ENCODE measurements around the gene S100B. TPM values are rescaled to one million over a fixed set of nuclear protein-coding genes. Genes with fewer than 3 reads are reported as not detected.

The S100B gene
- total RNA-seq, 4 donors from 2014 or later, result 0.89 to 4.9 TPM; not detected in 2

- peak overlapping the region; percentile 62 to 80 (median 68) for H3K27ac ChIP-seq
- no peak overlapping the region for H3K4me3 ChIP-seq (replicated peaks in 1 of 3)
- TF ChIP-seq POLR2A (IDR thresholded peaks at IDR 0.05) (no peak), CTCF (IDR thresholded peaks at IDR 0.05) (no peak)
- intact Hi-C loops (cut with DNase I), result no loop called here
- DNase-seq, result peak; percentile 54 to 64
- no peaks in the 10 kb centered on the region for H3K27me3 ChIP-seq
- WGBS, 2 donors, result 73 to 78% methylated on average over 10 to 16 of the region's 16 CpGs
- H3K9me3 ChIP-seq, result no peaks in the 10 kb centered on the region
- peaks cover 0 to 16% of the 10 kb centered on the region in 2 donors for H3K4me1 ChIP-seq
- H3K36me3 ChIP-seq, result peaks cover 44 to 63% of the 10 kb centered on the region in 2 donors
Observed at GRCh38 chr21:46559291-46559983, 45.4 kb downstream of the S100B start.

GRCh38 chr21:46557919-46558392 lies 46.9 kb downstream of the S100B start:
- no peak for DNase-seq
- Histone ChIP-seq H3K36me3 (peaks cover 49 to 71% of the 10 kb centered on the region in 2 donors), H3K4me1 (peaks cover 0 to 16% of the 10 kb centered on the region in 2 donors), H3K4me3 (replicated peaks in 1 of 3) (no peak overlapping the region), H3K27me3 (no peaks in the 10 kb centered on the region), H3K9me3 (no peaks in the 10 kb centered on the region), H3K27ac (no peak overlapping the region)
- intact Hi-C loops (cut with DNase I), result no loop called here
- no peak for TF ChIP-seq CTCF (IDR thresholded peaks at IDR 0.05)
- no peak for TF ChIP-seq POLR2A (IDR thresholded peaks at IDR 0.05)
- WGBS, 2 donors, result 94 to 98% methylated on average over 17 to 18 of the region's 26 CpGs

- no peaks in the 10 kb centered on the region for H3K27me3 ChIP-seq
- H3K4me1 ChIP-seq, result peaks cover 0 to 16% of the 10 kb centered on the region in 2 donors
- TF ChIP-seq CTCF (IDR thresholded peaks at IDR 0.05) (no peak), POLR2A (IDR thresholded peaks at IDR 0.05) (no peak)
- H3K4me3 ChIP-seq (replicated peaks in 1 of 3), result no peak overlapping the region
- no peaks in the 10 kb centered on the region for H3K9me3 ChIP-seq
- no peak overlapping the region for H3K27ac ChIP-seq
- WGBS, 2 donors, result 91 to 92% methylated on average over 9 to 12 of the region's 14 CpGs
- peaks cover 49 to 66% of the 10 kb centered on the region in 2 donors for H3K36me3 ChIP-seq
- intact Hi-C loops (cut with DNase I), result no loop called here
- no peak for DNase-seq
Observed at GRCh38 chr21:46557469-46557868, 47.4 kb downstream of the S100B start.

- peaks cover 49 to 61% of the 10 kb centered on the region in 2 donors for H3K36me3 ChIP-seq
- H3K9me3 ChIP-seq, result no peaks in the 10 kb centered on the region
- peaks cover 0 to 16% of the 10 kb centered on the region in 2 donors for H3K4me1 ChIP-seq
- no peak overlapping the region for H3K4me3 ChIP-seq (replicated peaks in 1 of 3)
- TF ChIP-seq POLR2A (IDR thresholded peaks at IDR 0.05) (no peak), CTCF (IDR thresholded peaks at IDR 0.05) (no peak)
- H3K27ac ChIP-seq, result no peak overlapping the region
- WGBS, 2 donors, result 93 to 96% methylated on average over 13 of the region's 13 CpGs
- H3K27me3 ChIP-seq, result no peaks in the 10 kb centered on the region
- intact Hi-C loops (cut with DNase I), result no loop called here
- no peak for DNase-seq
Observed at GRCh38 chr21:46556802-46557201, 48.1 kb downstream of the S100B start.

GRCh38 chr21:46555678-46556077 lies 49.2 kb downstream of the S100B start:
- Histone ChIP-seq H3K27ac (no peak overlapping the region), H3K36me3 (peaks cover 52 to 54% of the 10 kb centered on the region in 2 donors), H3K27me3 (no peaks in the 10 kb centered on the region), H3K4me3 (replicated peaks in 1 of 3) (no peak overlapping the region), H3K4me1 (peaks cover 0 to 16% of the 10 kb centered on the region in 2 donors), H3K9me3 (no peaks in the 10 kb centered on the region)
- 95 to 99% methylated on average over 16 of the region's 16 CpGs for WGBS, 2 donors
- TF ChIP-seq CTCF (IDR thresholded peaks at IDR 0.05) (no peak), POLR2A (IDR thresholded peaks at IDR 0.05) (no peak)
- no peak for DNase-seq
- intact Hi-C loops (cut with DNase I), result no loop called here
